Peyer's patch (tissue), 4 donors: Measurements from ENCODE around the gene ZBTB2.

Source experiments
- POLR2A ChIP-seq, 2 donors: fragments of 450-650 bp; IDR thresholded peaks; one replicate each; pipeline ENCODE4 v1.5.1; 2017; ENCODE audit warnings: antibody characterized with exemption in 2 of 2, mild to moderate bottlenecking in 2 of 2, moderate library complexity in 2 of 2
- TF ChIP-seq, protein P1 (sequence below), 6 experiments: fragments of 450-650 bp in 4 of 6; fragments of 200-600 bp in 2 of 6; sonication (generic) in 1 of 6; IDR thresholded peaks; one replicate each; pipeline ENCODE4 v1.5.1; 2017 to 2019; ENCODE audit warnings: antibody characterized with exemption in 6 of 6, mild to moderate bottlenecking in 3 of 6, moderate library complexity in 1 of 6

DNA sequence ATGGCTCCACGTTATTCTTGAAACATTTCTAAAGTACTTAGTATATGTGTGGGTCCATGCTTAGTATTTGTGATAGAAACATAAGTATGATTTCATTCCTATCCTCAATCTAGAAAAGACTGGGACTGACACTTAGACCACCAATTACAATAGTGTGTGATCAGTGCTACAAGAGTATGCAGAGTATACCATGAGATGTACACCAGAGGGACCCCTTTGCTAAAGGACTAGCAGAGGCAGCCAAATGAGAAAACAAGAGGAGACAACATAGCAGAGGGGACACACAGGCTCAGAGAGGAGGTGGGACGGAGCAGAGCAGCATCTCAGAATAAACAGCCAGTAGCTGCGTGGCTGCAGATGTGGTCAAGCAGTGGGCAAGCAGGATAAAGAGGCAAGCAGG, 39.5 kb upstream of the ZBTB2 start:
- TF ChIP-seq, protein P1, sequence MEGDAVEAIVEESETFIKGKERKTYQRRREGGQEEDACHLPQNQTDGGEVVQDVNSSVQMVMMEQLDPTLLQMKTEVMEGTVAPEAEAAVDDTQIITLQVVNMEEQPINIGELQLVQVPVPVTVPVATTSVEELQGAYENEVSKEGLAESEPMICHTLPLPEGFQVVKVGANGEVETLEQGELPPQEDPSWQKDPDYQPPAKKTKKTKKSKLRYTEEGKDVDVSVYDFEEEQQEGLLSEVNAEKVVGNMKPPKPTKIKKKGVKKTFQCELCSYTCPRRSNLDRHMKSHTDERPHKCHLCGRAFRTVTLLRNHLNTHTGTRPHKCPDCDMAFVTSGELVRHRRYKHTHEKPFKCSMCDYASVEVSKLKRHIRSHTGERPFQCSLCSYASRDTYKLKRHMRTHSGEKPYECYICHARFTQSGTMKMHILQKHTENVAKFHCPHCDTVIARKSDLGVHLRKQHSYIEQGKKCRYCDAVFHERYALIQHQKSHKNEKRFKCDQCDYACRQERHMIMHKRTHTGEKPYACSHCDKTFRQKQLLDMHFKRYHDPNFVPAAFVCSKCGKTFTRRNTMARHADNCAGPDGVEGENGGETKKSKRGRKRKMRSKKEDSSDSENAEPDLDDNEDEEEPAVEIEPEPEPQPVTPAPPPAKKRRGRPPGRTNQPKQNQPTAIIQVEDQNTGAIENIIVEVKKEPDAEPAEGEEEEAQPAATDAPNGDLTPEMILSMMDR (IDR thresholded peaks at IDR 0.05) = no peak
- no peak for TF ChIP-seq POLR2A (IDR thresholded peaks at IDR 0.05)
